HG03432 (cell line): ENCODE data around the gene WNT3A.

Experiments
- ATAC-seq: cut with Tn5 transposase; IDR thresholded peaks from one replicate; pipeline ENCODE4 v1.9.1; 2021; ENCODE audit warnings: mild to moderate bottlenecking, moderate library complexity; ENCODE audit not compliant: unreplicated experiment

WNT3A gene

GRCh38 chr1:228066891-228067654 is 60.3 kb downstream of the WNT3A start:
- ATAC-seq = no peak

GRCh38 chr1:228068359-228068758 is 61.6 kb downstream of the WNT3A start:
- no peak for ATAC-seq

- ATAC-seq = no peak
These were observed 63.4 kb downstream of the WNT3A start for GRCh38 chr1:228070173-228070572.

- ATAC-seq = no peak
These were observed 64.1 kb downstream of the WNT3A start for GRCh38 chr1:228070851-228071250.

GRCh38 chr1:228071839-228072657 is 65.2 kb downstream of the WNT3A start:
- ATAC-seq = no peak

GRCh38 chr1:228072658-228073043 is 65.9 kb downstream of the WNT3A start:
- ATAC-seq = no peak

- ATAC-seq = no peak
These were observed 66.5 kb downstream of the WNT3A start for GRCh38 chr1:228073061-228073856.

- no peak for ATAC-seq
These were observed 67.2 kb downstream of the WNT3A start for GRCh38 chr1:228073857-228074545.

GRCh38 chr1:228074954-228075730 is 68.3 kb downstream of the WNT3A start:
- no peak for ATAC-seq

GRCh38 chr1:228075801-228076271 is 69.0 kb downstream of the WNT3A start:
- no peak for ATAC-seq

- no peak for ATAC-seq
These were observed 70.1 kb downstream of the WNT3A start for GRCh38 chr1:228076796-228077430.

GRCh38 chr1:228077565-228078330 is 71.0 kb downstream of the WNT3A start:
- no peak for ATAC-seq

- no peak for ATAC-seq
These were observed 72.2 kb downstream of the WNT3A start for GRCh38 chr1:228079013-228079412.

GRCh38 chr1:228079601-228080263 is 72.9 kb downstream of the WNT3A start:
- no peak for ATAC-seq

- ATAC-seq = no peak
These were observed 74.3 kb downstream of the WNT3A start for GRCh38 chr1:228081144-228081543.

GRCh38 chr1:228081578-228082213 is 74.9 kb downstream of the WNT3A start:
- peak; percentile 33 for ATAC-seq

- peak; percentile 81 for ATAC-seq
These were observed 75.6 kb downstream of the WNT3A start, which contains the start of gene ARF1 for GRCh38 chr1:228082214-228082917. TSS of gene ARF1 (plus strand) at chr1:228082708. CDS start at chr1:228097115, 14,407 bp downstream.
